ENCODE data around the gene HTN1. TPM values are rescaled to one million over a fixed set of nuclear protein-coding genes. Genes with fewer than 3 reads are reported as not detected.
"Not testable (repeated sequence)": the region's sequence is repeated elsewhere in the genome, so short reads cannot be mapped to it uniquely, and the experiment has no call there.

HTN1 gene
- not detected for polyA plus RNA-seq (2013)

GRCh38 chr4:70050138-70050537 lies at the start of gene HTN1:
Gene HTN1, plus strand, starts transcription at chr4:70050438. Its CDS starts 2,639 bp downstream, at chr4:70053077.
- DNase-seq; H3K27me3 ChIP-seq (replicated peaks in 2 of 5; ENCODE audit: control insufficient read depth in 4 of 5, insufficient read depth in 5 of 5, low read length in 4 of 5); H3K4me1 ChIP-seq (ENCODE audit: control extremely low read depth in 1 of 4, control insufficient read depth in 4 of 4, insufficient read depth in 4 of 4, low read length in 3 of 4); H3K9me3 ChIP-seq (ENCODE audit: control extremely low read depth in 1 of 5, control insufficient read depth in 4 of 5, insufficient read depth in 2 of 5, low read depth in 1 of 5, low read length in 4 of 5); POLR2A ChIA-PET; H3K4me3 ChIP-seq (ENCODE audit: control insufficient read depth in 1 of 7, extremely low read depth in 1 of 7, insufficient read depth in 4 of 7, low read depth in 2 of 7, low read length in 6 of 7); H3K36me3 ChIP-seq (ENCODE audit: control insufficient read depth in 4 of 4, insufficient read depth in 4 of 4, low read length in 3 of 4); CTCF ChIA-PET; H3K27ac ChIP-seq (ENCODE audit: insufficient read depth in 1 of 2, low read depth in 1 of 2, low read length in 2 of 2, poor library complexity in 1 of 2, severe bottlenecking in 2 of 2): not testable (repeated sequence)
- WGBS (ENCODE audit: insufficient coverage), result no CpG with 5 or more reads among the region's 6 CpGs

GRCh38 chr4:70000711-70001110 lies 49.5 kb upstream of the HTN1 start:
- H3K27ac ChIP-seq (ENCODE audit: insufficient read depth in 1 of 2, low read depth in 1 of 2, low read length in 2 of 2, poor library complexity in 1 of 2, severe bottlenecking in 2 of 2), result no peak overlapping the region
- no peaks in the 10 kb centered on the region for H3K27me3 ChIP-seq (replicated peaks in 2 of 5; ENCODE audit: control insufficient read depth in 4 of 5, insufficient read depth in 5 of 5, low read length in 4 of 5)
- no CpG with 5 or more reads among the region's 1 CpG for WGBS (ENCODE audit: insufficient coverage)
- no peaks in the 10 kb centered on the region for H3K4me1 ChIP-seq (ENCODE audit: control extremely low read depth in 1 of 4, control insufficient read depth in 4 of 4, insufficient read depth in 4 of 4, low read length in 3 of 4)
- POLR2A ChIA-PET, result no interaction called here
- H3K9me3 ChIP-seq (ENCODE audit: control extremely low read depth in 1 of 5, control insufficient read depth in 4 of 5, insufficient read depth in 2 of 5, low read depth in 1 of 5, low read length in 4 of 5), result no peaks in the 10 kb centered on the region
- CTCF ChIA-PET, result no interaction called here
- no peaks in the 10 kb centered on the region for H3K36me3 ChIP-seq (ENCODE audit: control insufficient read depth in 4 of 4, insufficient read depth in 4 of 4, low read length in 3 of 4)
- DNase-seq, result peak; percentile 9 to 57 (median 33)
- no peak overlapping the region for H3K4me3 ChIP-seq (ENCODE audit: control insufficient read depth in 1 of 7, extremely low read depth in 1 of 7, insufficient read depth in 4 of 7, low read depth in 2 of 7, low read length in 6 of 7)

GRCh38 chr4:70002507-70002906 lies 47.7 kb upstream of the HTN1 start:
- no peaks in the 10 kb centered on the region for H3K9me3 ChIP-seq (ENCODE audit: control extremely low read depth in 1 of 5, control insufficient read depth in 4 of 5, insufficient read depth in 2 of 5, low read depth in 1 of 5, low read length in 4 of 5)
- DNase-seq, result no peak
- CTCF ChIA-PET, result no interaction called here
- POLR2A ChIA-PET, result no interaction called here
- no peaks in the 10 kb centered on the region for H3K4me1 ChIP-seq (ENCODE audit: control extremely low read depth in 1 of 4, control insufficient read depth in 4 of 4, insufficient read depth in 4 of 4, low read length in 3 of 4)
- H3K36me3 ChIP-seq (ENCODE audit: control insufficient read depth in 4 of 4, insufficient read depth in 4 of 4, low read length in 3 of 4), result no peaks in the 10 kb centered on the region
- H3K4me3 ChIP-seq (ENCODE audit: control insufficient read depth in 1 of 7, extremely low read depth in 1 of 7, insufficient read depth in 4 of 7, low read depth in 2 of 7, low read length in 6 of 7), result no peak overlapping the region
- no peaks in the 10 kb centered on the region for H3K27me3 ChIP-seq (replicated peaks in 2 of 5; ENCODE audit: control insufficient read depth in 4 of 5, insufficient read depth in 5 of 5, low read length in 4 of 5)
- H3K27ac ChIP-seq (ENCODE audit: insufficient read depth in 1 of 2, low read depth in 1 of 2, low read length in 2 of 2, poor library complexity in 1 of 2, severe bottlenecking in 2 of 2), result no peak overlapping the region

- DNase-seq, result no peak
- no peak overlapping the region for H3K27ac ChIP-seq (ENCODE audit: insufficient read depth in 1 of 2, low read depth in 1 of 2, low read length in 2 of 2, poor library complexity in 1 of 2, severe bottlenecking in 2 of 2)
- H3K36me3 ChIP-seq (ENCODE audit: control insufficient read depth in 4 of 4, insufficient read depth in 4 of 4, low read length in 3 of 4), result no peaks in the 10 kb centered on the region
- no peaks in the 10 kb centered on the region for H3K4me1 ChIP-seq (ENCODE audit: control extremely low read depth in 1 of 4, control insufficient read depth in 4 of 4, insufficient read depth in 4 of 4, low read length in 3 of 4)
- H3K4me3 ChIP-seq (ENCODE audit: control insufficient read depth in 1 of 7, extremely low read depth in 1 of 7, insufficient read depth in 4 of 7, low read depth in 2 of 7, low read length in 6 of 7), result no peak overlapping the region
- no peaks in the 10 kb centered on the region for H3K9me3 ChIP-seq (ENCODE audit: control extremely low read depth in 1 of 5, control insufficient read depth in 4 of 5, insufficient read depth in 2 of 5, low read depth in 1 of 5, low read length in 4 of 5)
- CTCF ChIA-PET, result no interaction called here
- WGBS (ENCODE audit: insufficient coverage), result 69% methylated on average over 2 of the region's 3 CpGs
- no peaks in the 10 kb centered on the region for H3K27me3 ChIP-seq (replicated peaks in 2 of 5; ENCODE audit: control insufficient read depth in 4 of 5, insufficient read depth in 5 of 5, low read length in 4 of 5)
- POLR2A ChIA-PET, result no interaction called here
Measured at GRCh38 chr4:70008771-70009170, 41.5 kb upstream of the HTN1 start.

GRCh38 chr4:70019006-70019405 lies 31.2 kb upstream of the HTN1 start:
- CTCF ChIA-PET; H3K4me1 ChIP-seq (ENCODE audit: control extremely low read depth in 1 of 4, control insufficient read depth in 4 of 4, insufficient read depth in 4 of 4, low read length in 3 of 4); DNase-seq; H3K4me3 ChIP-seq (ENCODE audit: control insufficient read depth in 1 of 7, extremely low read depth in 1 of 7, insufficient read depth in 4 of 7, low read depth in 2 of 7, low read length in 6 of 7); H3K9me3 ChIP-seq (ENCODE audit: control extremely low read depth in 1 of 5, control insufficient read depth in 4 of 5, insufficient read depth in 2 of 5, low read depth in 1 of 5, low read length in 4 of 5); H3K27ac ChIP-seq (ENCODE audit: insufficient read depth in 1 of 2, low read depth in 1 of 2, low read length in 2 of 2, poor library complexity in 1 of 2, severe bottlenecking in 2 of 2); H3K36me3 ChIP-seq (ENCODE audit: control insufficient read depth in 4 of 4, insufficient read depth in 4 of 4, low read length in 3 of 4); H3K27me3 ChIP-seq (replicated peaks in 2 of 5; ENCODE audit: control insufficient read depth in 4 of 5, insufficient read depth in 5 of 5, low read length in 4 of 5); POLR2A ChIA-PET: not testable (repeated sequence)
- WGBS (ENCODE audit: insufficient coverage), result 100% methylated on average over 4 of the region's 10 CpGs

- POLR2A ChIA-PET, result no interaction called here
- Histone ChIP-seq H3K4me3 (ENCODE audit: control insufficient read depth in 1 of 7, extremely low read depth in 1 of 7, insufficient read depth in 4 of 7, low read depth in 2 of 7, low read length in 6 of 7) (no peak overlapping the region), H3K4me1 (ENCODE audit: control extremely low read depth in 1 of 4, control insufficient read depth in 4 of 4, insufficient read depth in 4 of 4, low read length in 3 of 4) (no peaks in the 10 kb centered on the region), H3K9me3 (ENCODE audit: control extremely low read depth in 1 of 5, control insufficient read depth in 4 of 5, insufficient read depth in 2 of 5, low read depth in 1 of 5, low read length in 4 of 5) (no peaks in the 10 kb centered on the region), H3K36me3 (ENCODE audit: control insufficient read depth in 4 of 4, insufficient read depth in 4 of 4, low read length in 3 of 4) (no peaks in the 10 kb centered on the region), H3K27ac (ENCODE audit: insufficient read depth in 1 of 2, low read depth in 1 of 2, low read length in 2 of 2, poor library complexity in 1 of 2, severe bottlenecking in 2 of 2) (no peak overlapping the region), H3K27me3 (replicated peaks in 2 of 5; ENCODE audit: control insufficient read depth in 4 of 5, insufficient read depth in 5 of 5, low read length in 4 of 5) (no peaks in the 10 kb centered on the region)
- WGBS (ENCODE audit: insufficient coverage), result 96% methylated on average over 2 of the region's 2 CpGs
- CTCF ChIA-PET, result no interaction called here
- DNase-seq, result no peak
Measured at GRCh38 chr4:70023218-70023617, 27.0 kb upstream of the HTN1 start.

- 93% methylated on average over 3 of the region's 5 CpGs for WGBS (ENCODE audit: insufficient coverage)
- Histone ChIP-seq H3K4me3 (ENCODE audit: control insufficient read depth in 1 of 7, extremely low read depth in 1 of 7, insufficient read depth in 4 of 7, low read depth in 2 of 7, low read length in 6 of 7) (no peak overlapping the region), H3K9me3 (ENCODE audit: control extremely low read depth in 1 of 5, control insufficient read depth in 4 of 5, insufficient read depth in 2 of 5, low read depth in 1 of 5, low read length in 4 of 5) (no peaks in the 10 kb centered on the region), H3K27me3 (replicated peaks in 2 of 5; ENCODE audit: control insufficient read depth in 4 of 5, insufficient read depth in 5 of 5, low read length in 4 of 5) (no peaks in the 10 kb centered on the region), H3K27ac (ENCODE audit: insufficient read depth in 1 of 2, low read depth in 1 of 2, low read length in 2 of 2, poor library complexity in 1 of 2, severe bottlenecking in 2 of 2) (no peak overlapping the region), H3K4me1 (ENCODE audit: control extremely low read depth in 1 of 4, control insufficient read depth in 4 of 4, insufficient read depth in 4 of 4, low read length in 3 of 4) (no peaks in the 10 kb centered on the region), H3K36me3 (ENCODE audit: control insufficient read depth in 4 of 4, insufficient read depth in 4 of 4, low read length in 3 of 4) (no peaks in the 10 kb centered on the region)
- POLR2A ChIA-PET, result no interaction called here
- CTCF ChIA-PET, result no interaction called here
- DNase-seq, result no peak
Measured at GRCh38 chr4:70027011-70027410, 23.2 kb upstream of the HTN1 start.

GRCh38 chr4:70028159-70028558 lies 22.1 kb upstream of the HTN1 start, which contains the start of gene HTN3:
Gene HTN3, plus strand, starts transcription at chr4:70028459. Its CDS starts 2,282 bp downstream, at chr4:70030741.
- 100% methylated on average over 3 of the region's 7 CpGs for WGBS (ENCODE audit: insufficient coverage)

More at GRCh38 chr4:70028159-70028558, 22.1 kb upstream of the HTN1 start, which contains the start of gene HTN3:
- H3K27ac ChIP-seq (ENCODE audit: insufficient read depth in 1 of 2, low read depth in 1 of 2, low read length in 2 of 2, poor library complexity in 1 of 2, severe bottlenecking in 2 of 2); H3K9me3 ChIP-seq (ENCODE audit: control extremely low read depth in 1 of 5, control insufficient read depth in 4 of 5, insufficient read depth in 2 of 5, low read depth in 1 of 5, low read length in 4 of 5); DNase-seq; H3K4me3 ChIP-seq (ENCODE audit: control insufficient read depth in 1 of 7, extremely low read depth in 1 of 7, insufficient read depth in 4 of 7, low read depth in 2 of 7, low read length in 6 of 7); CTCF ChIA-PET; H3K4me1 ChIP-seq (ENCODE audit: control extremely low read depth in 1 of 4, control insufficient read depth in 4 of 4, insufficient read depth in 4 of 4, low read length in 3 of 4); H3K27me3 ChIP-seq (replicated peaks in 2 of 5; ENCODE audit: control insufficient read depth in 4 of 5, insufficient read depth in 5 of 5, low read length in 4 of 5); H3K36me3 ChIP-seq (ENCODE audit: control insufficient read depth in 4 of 4, insufficient read depth in 4 of 4, low read length in 3 of 4); POLR2A ChIA-PET: not testable (repeated sequence)

Data from common myeloid progenitor, CD34-positive (primary cell).